Erythroblast (primary cell): Measurements from ENCODE around the gene ACTG2.

Experiments used
- GATA1 ChIP-seq: IDR thresholded peaks from 2 replicates; pipeline ENCODE4 v1.6.1; 2011; ENCODE audit warnings: low read depth, mild to moderate bottlenecking, control low read depth, low read length, moderate library complexity
- POLR2A ChIP-seq: IDR thresholded peaks from 2 replicates; pipeline ENCODE4 v1.6.1; 2011; ENCODE audit warnings: mild to moderate bottlenecking, low read length

DNA sequence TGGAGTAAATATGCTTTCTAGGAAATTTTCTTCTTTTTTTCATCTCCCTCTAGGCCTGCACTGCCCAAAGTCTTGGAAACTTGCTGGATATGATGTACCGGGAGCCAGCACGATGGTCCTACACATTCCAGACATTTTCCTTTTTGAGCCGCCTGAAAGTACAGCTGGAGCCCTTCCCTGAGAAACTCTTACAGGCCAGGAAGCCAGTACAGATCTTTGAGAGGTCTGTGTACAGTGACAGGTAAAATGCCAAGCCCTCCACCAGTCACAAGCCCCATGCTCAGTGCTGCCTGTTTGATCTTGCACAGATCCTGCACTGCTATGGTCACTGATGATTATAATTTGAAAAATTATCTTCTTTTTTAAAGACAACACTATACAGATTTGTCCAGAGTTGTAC is 53.9 kb downstream of the ACTG2 start:
- no peak for TF ChIP-seq POLR2A
- no peak for TF ChIP-seq GATA1
